Right lobe of liver (tissue), 6 donors: Measurements from ENCODE around the gene RREB1. TPM values are rescaled to one million over a fixed set of nuclear protein-coding genes. Genes with fewer than 3 reads are reported as not detected.

Experiments used
- ATAC-seq, 4 donors: fragments of 200-7000 bp; cut with Tn5 transposase; one replicate each; pipeline ENCODE4 v1.9.1; 2020; ENCODE audit warnings: mild to moderate bottlenecking in 4 of 4, moderate library complexity in 4 of 4
- DNase-seq, 3 donors: peaks; one replicate each; pipeline ENCODE4 v3.0.0-alpha.2; 2020
- H3K27ac ChIP-seq, 3 donors: fragments of 200-600 bp; one replicate each; pipeline ENCODE4 v1.8.0; 2022
- H3K27me3 ChIP-seq, 2 donors: fragments of 200-600 bp; one replicate each; pipeline ENCODE4 v1.8.0; 2022
- H3K36me3 ChIP-seq, 4 donors: fragments of 200-600 bp; sonication (generic) in 1 of 4; one replicate each; pipeline versions ENCODE4 v1.5.1 to v1.8.0; 2017 to 2022; ENCODE audit warnings: control low read depth in 1 of 4
- H3K4me1 ChIP-seq, 4 donors: fragments of 200-600 bp; sonication (generic) in 1 of 4; one replicate each; pipeline versions ENCODE4 v1.5.1 to v1.8.0; 2017 to 2022; ENCODE audit warnings: control low read depth in 1 of 4
- H3K4me3 ChIP-seq, 3 donors: fragments of 200-600 bp; one replicate each; pipeline ENCODE4 v1.8.0; 2022
- H3K9me3 ChIP-seq, 4 donors: fragments of 200-600 bp; sonication (generic) in 1 of 4; one replicate each; pipeline versions ENCODE4 v1.5.1 to v1.8.0; 2017 to 2022; ENCODE audit warnings: control low read depth in 1 of 4
- POLR2A ChIP-seq: fragments of 450-650 bp; IDR thresholded peaks from one replicate; pipeline ENCODE4 v1.6.1; 2017; ENCODE audit warnings: antibody characterized with exemption, mild to moderate bottlenecking
- WGBS: methylation state at CpG from one replicate; pipeline ENCODE4 v1.1.6; 2018; ENCODE audit warnings: low coverage, low lambda C conversion rate; ENCODE audit not compliant: insufficient coverage; ENCODE audit errors: missing lambda C conversion rate; 5-methylcytosine and 5-hydroxymethylcytosine counted together
- intact Hi-C, 2 donors: fragments of 100-400 bp; cut with DNase I; formaldehyde crosslinking; loops; one replicate each; pipeline versions ENCODE4 v1.11.2 to v1.14.1; 2022
- total RNA-seq, 6 experiments: library from RNA; depleted of rRNA in 2 of 6; stranded (reverse); fragments of >200 nt in 2 of 6; fragmentation: NEBNext Ultra II Directional in 3 of 6; extraction: Animal tissue kit (Norgen Biotek cat#: 25700) in 3 of 6; gene quantifications; one replicate each; pipeline versions ENCODE4 v1.1.0 to v1.2.4, GENCODE V29; 2016 to 2023
- TF ChIP-seq, protein P1 (sequence below), 4 donors: fragments of 200-600 bp in 3 of 4; fragments of 450-650 bp in 1 of 4; IDR thresholded peaks; one replicate each; pipeline versions ENCODE4 v1.5.1 to v1.8.0; 2016 to 2022; ENCODE audit warnings: antibody characterized with exemption in 4 of 4, mild to moderate bottlenecking in 2 of 4
- donor health status: DM: no; HTN: yes; CAD: no.
- donor health status: DM: no; HTN: no; CAD: no.
- donor health status: DM: no; HTN: no; CAD: no.
- donor health status: DM: no; HTN: yes; CAD: no.
- donor health status: DM: no; HTN: yes; CAD: no.

Gene RREB1
- total RNA-seq, 6 experiments from 2014 or later = 28.7 to 46.3 (median 39.6) TPM

DNA sequence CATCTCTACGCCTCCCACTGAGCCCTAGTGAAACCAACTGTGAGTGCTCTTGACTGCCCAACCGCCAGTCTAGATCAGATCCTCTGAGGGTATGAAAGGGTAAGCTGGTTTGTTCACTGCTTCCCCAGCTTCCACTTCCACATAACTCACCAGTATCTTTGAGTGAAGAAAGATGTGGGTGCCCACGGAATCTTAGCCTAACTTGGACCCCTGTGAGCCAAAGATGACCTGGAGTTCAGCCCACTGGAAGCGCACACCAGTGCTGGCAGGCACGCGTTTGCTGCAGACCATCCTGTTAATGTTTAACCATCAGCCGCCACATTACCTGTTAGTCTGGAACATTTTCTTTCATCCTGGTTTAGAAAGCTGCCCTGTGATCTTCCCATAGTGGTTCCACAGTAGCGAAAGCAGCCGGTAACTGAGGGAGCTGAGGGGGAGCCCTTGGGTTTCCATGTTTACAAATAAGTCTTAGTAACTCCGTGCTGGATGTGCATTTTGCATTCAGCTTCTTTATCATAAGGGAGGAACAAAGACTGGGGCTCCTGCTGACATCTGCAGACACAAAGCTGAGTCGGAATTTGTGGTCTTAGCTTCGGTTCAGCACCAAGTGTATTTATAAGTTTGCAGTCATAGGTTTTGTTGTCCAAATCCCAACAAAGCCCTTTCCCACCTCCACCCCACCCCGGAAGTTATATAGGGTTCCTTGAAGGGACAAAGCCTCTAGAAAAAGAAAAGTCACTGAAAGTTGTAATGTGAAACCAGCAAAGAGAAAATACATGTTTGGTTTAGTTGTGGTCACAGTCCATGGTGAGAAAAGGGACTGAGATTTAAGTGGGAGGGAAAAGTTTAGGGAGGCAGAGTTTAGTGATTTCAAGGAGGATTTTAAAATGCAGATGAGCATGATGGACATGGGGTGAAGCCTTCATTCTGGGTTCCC lies 134.2 kb downstream of the RREB1 start:
- Histone ChIP-seq H3K4me1 (peaks cover 0 to 68% (median 28%) of the 10 kb centered on the region in 4 donors), H3K27ac (peak overlapping the region; percentile 84 to 91 (median 90)), H3K9me3 (no peaks in the 10 kb centered on the region), H3K36me3 (peaks cover 0 to 24% (median 6%) of the 10 kb centered on the region in 4 donors), H3K4me3 (peak overlapping the region in 2 of 3 donors; percentile 9 to 26), H3K27me3 (no peaks in the 10 kb centered on the region)
- DNase-seq = peak in 1 of 3 donors; percentile 87
- intact Hi-C loops = loop anchor here in 1 of 2 donors (10.0 kb wide), 1 partner anchor 507 kb away; no protein-coding TSS in a partner anchor
- 12% methylated on average over 11 of the region's 13 CpGs for WGBS
- TF ChIP-seq, protein P1, sequence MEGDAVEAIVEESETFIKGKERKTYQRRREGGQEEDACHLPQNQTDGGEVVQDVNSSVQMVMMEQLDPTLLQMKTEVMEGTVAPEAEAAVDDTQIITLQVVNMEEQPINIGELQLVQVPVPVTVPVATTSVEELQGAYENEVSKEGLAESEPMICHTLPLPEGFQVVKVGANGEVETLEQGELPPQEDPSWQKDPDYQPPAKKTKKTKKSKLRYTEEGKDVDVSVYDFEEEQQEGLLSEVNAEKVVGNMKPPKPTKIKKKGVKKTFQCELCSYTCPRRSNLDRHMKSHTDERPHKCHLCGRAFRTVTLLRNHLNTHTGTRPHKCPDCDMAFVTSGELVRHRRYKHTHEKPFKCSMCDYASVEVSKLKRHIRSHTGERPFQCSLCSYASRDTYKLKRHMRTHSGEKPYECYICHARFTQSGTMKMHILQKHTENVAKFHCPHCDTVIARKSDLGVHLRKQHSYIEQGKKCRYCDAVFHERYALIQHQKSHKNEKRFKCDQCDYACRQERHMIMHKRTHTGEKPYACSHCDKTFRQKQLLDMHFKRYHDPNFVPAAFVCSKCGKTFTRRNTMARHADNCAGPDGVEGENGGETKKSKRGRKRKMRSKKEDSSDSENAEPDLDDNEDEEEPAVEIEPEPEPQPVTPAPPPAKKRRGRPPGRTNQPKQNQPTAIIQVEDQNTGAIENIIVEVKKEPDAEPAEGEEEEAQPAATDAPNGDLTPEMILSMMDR (IDR thresholded peaks at IDR 0.05) = no peak
- TF ChIP-seq POLR2A = peak; percentile 63
- ATAC-seq = peak; percentile 61 to 78 (median 64)

DNA sequence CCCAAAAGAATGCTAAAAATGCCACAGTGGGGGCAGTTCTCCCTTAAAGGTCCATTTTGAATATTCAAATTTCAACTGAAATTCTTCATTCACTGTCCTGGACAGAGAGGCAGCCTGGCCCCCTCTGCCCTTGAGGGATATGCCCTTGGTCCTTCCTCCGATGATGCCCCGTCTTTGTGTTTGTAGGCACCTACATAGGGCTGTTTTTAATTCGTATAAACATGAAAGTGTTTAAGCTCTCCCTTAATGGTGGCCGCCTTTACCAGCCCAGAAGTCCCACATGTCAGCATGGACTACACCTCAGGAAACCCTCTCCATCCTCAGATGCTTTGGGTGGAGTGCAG lies 135.0 kb downstream of the RREB1 start:
- H3K9me3 ChIP-seq = no peaks in the 10 kb centered on the region
- DNase-seq (peak in 1 of 3 donors; percentile 27), ATAC-seq (no peak)
- peaks cover 0 to 32% (median 10%) of the 10 kb centered on the region in 4 donors for H3K36me3 ChIP-seq
- no peaks in the 10 kb centered on the region for H3K27me3 ChIP-seq
- TF ChIP-seq, protein P1 (IDR thresholded peaks at IDR 0.05) = no peak
- no peak for TF ChIP-seq POLR2A
- H3K4me3 ChIP-seq = no peak overlapping the region
- peak overlapping the region; percentile 84 to 91 (median 90) for H3K27ac ChIP-seq
- WGBS = 44% methylated on average over 4 of the region's 4 CpGs
- H3K4me1 ChIP-seq = peaks cover 0 to 60% (median 27%) of the 10 kb centered on the region in 4 donors
- intact Hi-C loops = loop anchor here in 1 of 2 donors (10.0 kb wide), 1 partner anchor 508 kb away; no protein-coding TSS in a partner anchor

DNA sequence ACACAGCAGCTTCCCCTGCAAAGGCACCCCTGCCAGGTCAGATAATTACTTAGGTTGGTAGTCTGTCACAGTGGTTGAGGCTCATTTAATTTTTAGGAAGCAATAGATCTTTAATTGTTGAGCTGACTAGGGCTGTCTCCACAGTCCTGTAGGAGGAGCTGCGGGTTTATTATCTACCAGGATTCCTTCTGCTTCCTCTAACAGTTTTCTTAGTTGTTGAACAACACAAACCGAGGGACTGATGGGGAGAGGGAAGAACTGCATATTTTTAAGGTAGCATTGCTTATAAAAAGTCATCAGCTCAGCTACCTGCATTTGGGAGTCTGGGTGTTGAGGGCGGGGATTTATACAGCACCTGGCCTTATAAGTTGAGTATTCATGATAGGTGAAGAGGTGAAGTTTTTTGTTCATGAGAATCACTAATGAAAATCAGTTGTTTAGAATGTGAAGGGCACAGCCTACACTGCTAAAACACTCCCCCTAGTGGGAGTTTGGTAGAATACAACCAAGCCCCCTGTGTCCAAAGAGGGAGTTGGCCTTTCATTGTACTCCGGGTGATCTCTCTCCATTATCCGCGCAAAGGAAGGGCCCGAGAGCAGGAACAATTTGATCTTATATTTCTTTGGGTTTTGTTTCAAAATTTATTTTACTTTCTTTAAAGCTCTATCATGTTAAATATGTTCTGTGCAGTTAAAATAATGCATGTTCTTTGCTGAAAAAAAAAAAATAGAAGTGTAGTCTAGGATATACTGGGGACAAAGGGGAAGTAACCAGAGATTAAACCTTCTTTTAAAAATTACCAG lies 135.6 kb downstream of the RREB1 start:
- H3K27ac ChIP-seq = peak overlapping the region; percentile 84 to 91 (median 90)
- TF ChIP-seq, protein P1 (IDR thresholded peaks at IDR 0.05) = peak; percentile 85 to 92 (median 90)
- no peak for TF ChIP-seq POLR2A
- H3K4me3 ChIP-seq = no peak overlapping the region
- H3K4me1 ChIP-seq = peaks cover 0 to 54% (median 24%) of the 10 kb centered on the region in 4 donors
- 2% methylated on average over 7 of the region's 7 CpGs for WGBS
- peaks cover 0 to 38% (median 14%) of the 10 kb centered on the region in 4 donors for H3K36me3 ChIP-seq
- peak; percentile 49 to 60 (median 52) for ATAC-seq
- peak in 1 of 3 donors; percentile 3 for DNase-seq
- no peaks in the 10 kb centered on the region for H3K9me3 ChIP-seq
- H3K27me3 ChIP-seq = no peaks in the 10 kb centered on the region
- intact Hi-C loops = loop anchor here in 1 of 2 donors (10.0 kb wide), 1 partner anchor 509 kb away; no protein-coding TSS in a partner anchor

DNA sequence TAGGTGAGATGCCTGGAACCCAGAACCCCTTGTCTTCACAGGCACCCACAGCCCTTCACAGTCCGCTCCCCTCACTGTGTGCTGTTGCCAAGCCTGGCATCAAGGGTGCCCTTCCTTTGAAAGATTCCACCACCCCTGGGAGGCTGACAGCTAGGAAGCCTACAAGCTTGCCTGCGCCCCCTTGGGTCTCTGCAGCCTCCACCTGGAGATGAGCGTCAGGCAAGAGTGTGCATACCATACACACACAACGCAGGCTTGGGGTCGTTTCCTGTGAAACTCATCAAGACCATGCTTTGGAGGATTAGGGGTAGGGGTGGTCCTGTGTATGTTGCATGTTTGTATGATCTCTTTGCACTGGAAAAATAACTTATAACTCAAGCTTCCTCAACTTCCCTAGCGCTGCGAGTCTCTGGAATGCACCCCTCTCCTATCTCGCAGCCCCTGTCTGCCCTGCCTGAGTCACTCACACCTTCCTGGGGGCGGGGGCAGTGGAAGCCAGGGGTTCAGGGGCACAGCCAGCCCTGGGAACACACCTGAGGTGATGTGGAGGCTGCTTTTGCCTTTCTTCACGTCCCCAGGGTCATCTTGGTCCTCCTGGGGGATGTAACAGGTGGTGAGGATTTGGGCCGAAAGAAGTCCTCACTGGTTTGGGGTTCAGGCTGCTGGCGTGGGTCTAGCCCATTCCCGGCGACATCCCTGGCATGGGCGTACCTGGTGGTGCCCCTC lies 138.1 kb downstream of the RREB1 start:
- WGBS = 89% methylated on average over 4 of the region's 15 CpGs
- H3K27me3 ChIP-seq = no peaks in the 10 kb centered on the region
- TF ChIP-seq POLR2A = no peak
- TF ChIP-seq, protein P1 (IDR thresholded peaks at IDR 0.05) = no peak
- no peaks in the 10 kb centered on the region for H3K9me3 ChIP-seq
- peaks cover 0 to 57% (median 24%) of the 10 kb centered on the region in 4 donors for H3K36me3 ChIP-seq
- H3K4me3 ChIP-seq = no peak overlapping the region
- no peak for ATAC-seq
- no peak overlapping the region for H3K27ac ChIP-seq
- H3K4me1 ChIP-seq = peaks cover 0 to 34% (median 12%) of the 10 kb centered on the region in 4 donors
- intact Hi-C loops = loop anchor here in 1 of 2 donors (10.0 kb wide), 1 partner anchor 511 kb away; no protein-coding TSS in a partner anchor
- peak in 1 of 3 donors; percentile 35 for DNase-seq
